ENCODE measurements around the gene PER1. TPM values are rescaled to one million over a fixed set of nuclear protein-coding genes. Genes with fewer than 3 reads are reported as not detected.
A peak's percentile ranks its signal among the peaks of the same experiment; 100 is the strongest.

The PER1 gene
- total and polyA plus RNA-seq, 4 donors, result 93.5 to 238 (median 129) TPM

- Histone ChIP-seq H3K27ac (ENCODE audit: low read depth in 1 of 2, low read length in 1 of 2) (peak within 1 kb of the TSS; percentile 47 to 68), H3K9ac (ENCODE audit: insufficient read depth in 1 of 2, low read length in 2 of 2) (peak within 1 kb of the TSS in 1 of 2 donors; percentile 81), H3K4me3 (peak within 1 kb of the TSS; percentile 42), H3K36me3 (ENCODE audit: control insufficient read depth in 4 of 4, insufficient read depth in 4 of 4, low read length in 4 of 4) (no peaks in the 10 kb centered on the region), H3K27me3 (ENCODE audit: control insufficient read depth in 3 of 3, insufficient read depth in 3 of 3, low read length in 2 of 3) (peaks cover 0 to 57% (median 42%) of the 10 kb centered on the region in 3 donors), H3K4me1 (ENCODE audit: control insufficient read depth in 5 of 5, insufficient read depth in 5 of 5, low read length in 5 of 5) (peaks cover 0 to 37% (median 13%) of the 10 kb centered on the region in 5 donors), H3K9me3 (ENCODE audit: control insufficient read depth in 4 of 4, insufficient read depth in 3 of 4, low read length in 3 of 4) (no peaks in the 10 kb centered on the region)
- TF ChIP-seq CTCF (IDR thresholded peaks at IDR 0.05; ENCODE audit: control extremely low read depth, extremely low read depth), result no peak
- ATAC-seq (ENCODE audit: insufficient read depth, low FRiP score) (peak; percentile 8), DNase-seq (peak in 1 of 3 donors; percentile 26)
- 1% methylated on average over 33 of the region's 33 CpGs for WGBS, 2 donors
These were observed 34.0 kb downstream of the PER1 start, which contains the start of gene ALOXE3 for GRCh38 chr17:8117980-8118768. TSS of gene ALOXE3 (minus strand) at chr17:8118514. CDS start at chr17:8117990, 524 bp downstream.

GRCh38 chr17:8117367-8117979, 34.7 kb downstream of the PER1 start:
- Histone ChIP-seq H3K4me3 (no peak overlapping the region), H3K36me3 (ENCODE audit: control insufficient read depth in 4 of 4, insufficient read depth in 4 of 4, low read length in 4 of 4) (no peaks in the 10 kb centered on the region), H3K27ac (ENCODE audit: low read depth in 1 of 2, low read length in 1 of 2) (no peak overlapping the region), H3K4me1 (ENCODE audit: control insufficient read depth in 5 of 5, insufficient read depth in 5 of 5, low read length in 5 of 5) (peaks cover 0 to 30% (median 10%) of the 10 kb centered on the region in 5 donors), H3K27me3 (ENCODE audit: control insufficient read depth in 3 of 3, insufficient read depth in 3 of 3, low read length in 2 of 3) (peaks cover 0 to 57% (median 39%) of the 10 kb centered on the region in 3 donors), H3K9me3 (ENCODE audit: control insufficient read depth in 4 of 4, insufficient read depth in 3 of 4, low read length in 3 of 4) (no peaks in the 10 kb centered on the region), H3K9ac (ENCODE audit: insufficient read depth in 1 of 2, low read length in 2 of 2) (no peak overlapping the region)
- ATAC-seq (ENCODE audit: insufficient read depth, low FRiP score) (no peak), DNase-seq (no peak)
- TF ChIP-seq CTCF (IDR thresholded peaks at IDR 0.05; ENCODE audit: control extremely low read depth, extremely low read depth), result no peak
- 4 to 6% methylated on average over 17 to 18 of the region's 18 CpGs for WGBS, 2 donors

GRCh38 chr17:8116776-8117175, 35.4 kb downstream of the PER1 start:
- H3K9ac ChIP-seq (ENCODE audit: insufficient read depth in 1 of 2, low read length in 2 of 2), result no peak overlapping the region
- peaks cover 0 to 25% (median 9%) of the 10 kb centered on the region in 5 donors for H3K4me1 ChIP-seq (ENCODE audit: control insufficient read depth in 5 of 5, insufficient read depth in 5 of 5, low read length in 5 of 5)
- H3K4me3 ChIP-seq, result no peak overlapping the region
- peaks cover 0 to 54% (median 44%) of the 10 kb centered on the region in 3 donors for H3K27me3 ChIP-seq (ENCODE audit: control insufficient read depth in 3 of 3, insufficient read depth in 3 of 3, low read length in 2 of 3)
- ATAC-seq (ENCODE audit: insufficient read depth, low FRiP score) (no peak), DNase-seq (no peak)
- no peaks in the 10 kb centered on the region for H3K9me3 ChIP-seq (ENCODE audit: control insufficient read depth in 4 of 4, insufficient read depth in 3 of 4, low read length in 3 of 4)
- 42 to 49% methylated on average over 18 of the region's 18 CpGs for WGBS, 2 donors
- no peak overlapping the region for H3K27ac ChIP-seq (ENCODE audit: low read depth in 1 of 2, low read length in 1 of 2)
- no peaks in the 10 kb centered on the region for H3K36me3 ChIP-seq (ENCODE audit: control insufficient read depth in 4 of 4, insufficient read depth in 4 of 4, low read length in 4 of 4)
- TF ChIP-seq CTCF (IDR thresholded peaks at IDR 0.05; ENCODE audit: control extremely low read depth, extremely low read depth), result no peak

All from lung (tissue), 12 donors.